Activated B cell treated with CpG ODN at 0.5 μM for 24 hours (primary cell): ENCODE data around the gene TFR2. TPM values are rescaled to one million over a fixed set of nuclear protein-coding genes. Genes with fewer than 3 reads are reported as not detected.

Source experiments
- ATAC-seq: fragments of 200-7000 bp; cut with Tn5 transposase; one replicate; pipeline ENCODE4 v1.10.0; 2021; ENCODE audit warnings: low read depth, mild to moderate bottlenecking, moderate library complexity
- CTCF ChIA-PET: fragments of 350-600 bp; sonication (Branson Sonifier 250); formaldehyde crosslinking; loops from one replicate; lab custom pipeline; 2021; ENCODE audit warnings: antibody characterized with exemption; lab: Charles Lee
- POLR2A ChIA-PET: fragments of 350-600 bp; sonication (Branson Sonifier 250); formaldehyde crosslinking; loops from one replicate; lab custom pipeline; 2021; ENCODE audit warnings: antibody characterized with exemption; lab: Charles Lee
- DNase-seq: peaks from one replicate; pipeline ENCODE4 v3.0.0; 2022
- H3K27ac Mint-ChIP-seq: one replicate; pipeline ENCODE4 v1.8.0; 2020; ENCODE audit warnings: mixed read lengths
- H3K27me3 Mint-ChIP-seq: one replicate; pipeline ENCODE4 v1.8.0; 2021; ENCODE audit warnings: mixed read lengths
- H3K36me3 Mint-ChIP-seq: one replicate; pipeline ENCODE4 v1.8.0; 2021; ENCODE audit warnings: low read depth, mixed read lengths
- H3K4me1 Mint-ChIP-seq: one replicate; pipeline ENCODE4 v1.8.0; 2021; ENCODE audit warnings: mixed read lengths
- H3K4me3 Mint-ChIP-seq: one replicate; pipeline ENCODE4 v1.8.0; 2020; ENCODE audit warnings: mild to moderate bottlenecking, mixed read lengths
- H3K9me3 Mint-ChIP-seq: one replicate; pipeline ENCODE4 v1.8.0; 2020; ENCODE audit warnings: mixed read lengths
- CTCF ChIP-seq: fragments of 200-600 bp; IDR thresholded peaks from one replicate; pipeline ENCODE4 v1.8.0; 2022; ENCODE audit warnings: antibody characterized with exemption, mild to moderate bottlenecking
- intact Hi-C: fragments of 100-400 bp; cut with micrococcal nuclease; formaldehyde crosslinking; loops from one replicate; pipeline ENCODE4 v1.15.1; 2024
- total RNA-seq: library from RNA; stranded (reverse); gene quantifications from 2 replicates; pipeline ENCODE4 v1.2.3, GENCODE V29; 2022

The TFR2 gene
- total RNA-seq, 1 donor from 2014 or later: 7.5 TPM

GRCh38 chr7:100632951-100633717 lies 8.2 kb downstream of the TFR2 start:
- peaks cover 4% of the 10 kb centered on the region for H3K4me1 Mint-ChIP-seq
- no peaks in the 10 kb centered on the region for H3K27me3 Mint-ChIP-seq
- peaks cover 1% of the 10 kb centered on the region for H3K36me3 Mint-ChIP-seq
- intact Hi-C loops: loop anchor here (1.0 kb wide), 4 partner anchors 40 to 72 kb away; partner anchors contain the start of genes FBXO24, GNB2 and LRCH4
- ChIA-PET POLR2A (interaction anchor here (0.6 to 3.9 kb wide), 9 partner anchors 9 to 583 kb away, joined by 3 to 47 read pairs (median 8); partner anchors contain the start of genes FBXO24, LRCH4, MOSPD3 and POP7), CTCF (interaction anchor here (0.9 to 3.2 kb wide), 7 partner anchors 19 to 71 kb away, joined by 3 to 22 read pairs (median 3); partner anchors contain the start of genes MOSPD3 and POP7)
- peak overlapping the region; percentile 78 for H3K27ac Mint-ChIP-seq
- H3K4me3 Mint-ChIP-seq: peak overlapping the region; percentile 89
- TF ChIP-seq CTCF: no peak
- DNase-seq (peak; percentile 63), ATAC-seq (peak; percentile 71)
- no peaks in the 10 kb centered on the region for H3K9me3 Mint-ChIP-seq

- peaks cover 1% of the 10 kb centered on the region for H3K36me3 Mint-ChIP-seq
- ChIA-PET POLR2A (interaction anchor here (1.2 kb wide), 1 partner anchor 43 kb away, joined by 6 read pairs; no protein-coding TSS in a partner anchor), CTCF (interaction anchor here (1.1 kb wide), 1 partner anchor 70 kb away, joined by 3 read pairs; no protein-coding TSS in a partner anchor)
- intact Hi-C loops: no loop called here
- no peak for TF ChIP-seq CTCF
- H3K4me3 Mint-ChIP-seq: no peak overlapping the region
- H3K9me3 Mint-ChIP-seq: no peaks in the 10 kb centered on the region
- H3K4me1 Mint-ChIP-seq: peaks cover 14% of the 10 kb centered on the region
- H3K27ac Mint-ChIP-seq: no peak overlapping the region
- DNase-seq (no peak), ATAC-seq (no peak)
- no peaks in the 10 kb centered on the region for H3K27me3 Mint-ChIP-seq
Observed at GRCh38 chr7:100630066-100630465, 11.3 kb downstream of the TFR2 start.

GRCh38 chr7:100629117-100629716 lies 12.1 kb downstream of the TFR2 start:
- Mint-ChIP-seq H3K4me3 (no peak overlapping the region), H3K9me3 (no peaks in the 10 kb centered on the region), H3K36me3 (peaks cover 1% of the 10 kb centered on the region), H3K27ac (no peak overlapping the region), H3K27me3 (no peaks in the 10 kb centered on the region), H3K4me1 (peaks cover 14% of the 10 kb centered on the region)
- ChIA-PET POLR2A (interaction anchor here (1.2 to 1.4 kb wide), 2 partner anchors 44 to 46 kb away, joined by 3 to 6 read pairs; no protein-coding TSS in a partner anchor), CTCF (interaction anchor here (0.9 to 1.5 kb wide), 2 partner anchors 17 to 65 kb away, joined by 4 read pairs; partner anchors contain the start of gene MOSPD3)
- DNase-seq (no peak), ATAC-seq (no peak)
- no peak for TF ChIP-seq CTCF
- intact Hi-C loops: no loop called here

- intact Hi-C loops: loop anchor here (2.0 kb wide), 2 partner anchors 22 to 62 kb away; no protein-coding TSS in a partner anchor
- no peaks in the 10 kb centered on the region for H3K27me3 Mint-ChIP-seq
- no peaks in the 10 kb centered on the region for H3K36me3 Mint-ChIP-seq
- H3K27ac Mint-ChIP-seq: no peak overlapping the region
- no peak for DNase-seq
- POLR2A ChIA-PET: interaction anchor here (1.3 to 2.0 kb wide), 5 partner anchors 15 to 50 kb away, joined by 3 to 23 read pairs (median 5); partner anchors contain the start of genes FBXO24, GNB2, LRCH4 and MOSPD3
- H3K9me3 Mint-ChIP-seq: no peaks in the 10 kb centered on the region
- no peak for ATAC-seq
- CTCF ChIA-PET: no interaction called here
- no peak for TF ChIP-seq CTCF
- no peak overlapping the region for H3K4me3 Mint-ChIP-seq
- H3K4me1 Mint-ChIP-seq: peaks cover 10% of the 10 kb centered on the region
Observed at GRCh38 chr7:100627238-100627549, 14.2 kb downstream of the TFR2 start.
